LNCaP clone FGC (cell line): Measurements from ENCODE around the gene SMTNL2.

Source experiments
- DNase-seq: peaks from one replicate; pipeline ENCODE4 v3.0.0-alpha.2; 2011; ENCODE audit warnings: low read depth
- H3K4me3 ChIP-seq: 2 replicates; pipeline ENCODE4 v1.5.1; 2011; ENCODE audit warnings: mild to moderate bottlenecking, low read depth, low read length, control low read depth
- TF ChIP-seq, protein P1 (sequence below): IDR thresholded peaks from 2 replicates; pipeline ENCODE4 v1.5.1; 2012; ENCODE audit warnings: mild to moderate bottlenecking; ENCODE audit not compliant: control insufficient read depth, insufficient read depth; ENCODE audit errors: extremely low read depth

Gene SMTNL2

DNA sequence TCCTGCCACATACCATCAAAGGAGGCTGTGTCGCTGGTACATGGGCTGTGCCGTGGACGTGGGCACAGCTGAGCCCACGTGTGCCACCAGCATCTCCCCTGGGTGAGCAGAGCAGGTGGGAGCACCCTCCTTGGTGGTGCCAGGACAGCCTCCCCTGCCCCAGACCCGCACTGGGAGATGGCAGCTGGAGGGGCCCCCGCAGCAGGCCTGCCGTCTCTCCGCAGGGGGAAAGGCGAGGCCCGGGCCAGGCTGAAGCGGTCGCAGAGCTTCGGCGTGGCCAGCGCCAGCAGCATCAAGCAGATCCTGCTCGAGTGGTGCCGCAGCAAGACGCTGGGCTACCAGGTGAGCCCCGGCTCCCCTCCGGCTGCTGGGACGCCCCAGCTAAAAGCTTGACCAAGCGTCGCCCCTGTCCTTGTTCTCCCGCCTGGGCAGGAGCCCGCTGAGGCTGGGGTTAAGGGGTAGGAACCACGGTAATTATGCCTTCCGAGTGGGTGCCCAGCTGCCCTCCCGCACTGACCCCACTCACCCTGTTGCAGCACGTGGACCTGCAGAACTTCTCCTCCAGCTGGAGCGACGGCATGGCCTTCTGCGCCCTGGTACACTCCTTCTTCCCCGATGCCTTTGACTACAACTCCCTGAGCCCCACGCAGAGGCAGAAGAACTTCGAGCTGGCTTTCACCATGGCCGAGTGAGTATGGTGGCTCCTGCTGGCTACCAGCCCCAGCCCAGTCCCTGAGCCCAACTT, 12.5 kb downstream of the SMTNL2 start:
- TF ChIP-seq, protein P1, sequence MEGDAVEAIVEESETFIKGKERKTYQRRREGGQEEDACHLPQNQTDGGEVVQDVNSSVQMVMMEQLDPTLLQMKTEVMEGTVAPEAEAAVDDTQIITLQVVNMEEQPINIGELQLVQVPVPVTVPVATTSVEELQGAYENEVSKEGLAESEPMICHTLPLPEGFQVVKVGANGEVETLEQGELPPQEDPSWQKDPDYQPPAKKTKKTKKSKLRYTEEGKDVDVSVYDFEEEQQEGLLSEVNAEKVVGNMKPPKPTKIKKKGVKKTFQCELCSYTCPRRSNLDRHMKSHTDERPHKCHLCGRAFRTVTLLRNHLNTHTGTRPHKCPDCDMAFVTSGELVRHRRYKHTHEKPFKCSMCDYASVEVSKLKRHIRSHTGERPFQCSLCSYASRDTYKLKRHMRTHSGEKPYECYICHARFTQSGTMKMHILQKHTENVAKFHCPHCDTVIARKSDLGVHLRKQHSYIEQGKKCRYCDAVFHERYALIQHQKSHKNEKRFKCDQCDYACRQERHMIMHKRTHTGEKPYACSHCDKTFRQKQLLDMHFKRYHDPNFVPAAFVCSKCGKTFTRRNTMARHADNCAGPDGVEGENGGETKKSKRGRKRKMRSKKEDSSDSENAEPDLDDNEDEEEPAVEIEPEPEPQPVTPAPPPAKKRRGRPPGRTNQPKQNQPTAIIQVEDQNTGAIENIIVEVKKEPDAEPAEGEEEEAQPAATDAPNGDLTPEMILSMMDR = no peak
- no peak overlapping the region for H3K4me3 ChIP-seq
- DNase-seq = no peak

DNA sequence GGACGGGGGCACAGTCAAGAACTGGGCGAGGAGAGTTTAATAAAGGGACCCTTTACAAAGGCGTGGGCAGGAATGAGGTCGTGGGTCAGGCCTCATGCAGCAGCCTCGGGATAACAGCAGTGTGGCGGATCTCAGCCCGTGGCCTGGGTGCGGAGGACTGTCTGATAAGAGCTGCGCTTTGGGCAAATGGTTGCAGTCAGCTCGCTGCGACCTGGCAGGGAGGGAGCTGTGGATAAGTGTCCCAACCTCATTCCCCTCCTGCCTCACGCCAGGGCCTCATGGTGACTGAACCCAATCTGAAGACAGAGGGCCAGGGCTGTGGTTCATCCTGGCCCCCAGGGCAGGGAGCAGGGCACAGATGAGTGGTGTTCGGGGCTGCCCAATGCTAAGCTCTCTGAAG, 13.6 kb downstream of the SMTNL2 start:
- DNase-seq = no peak
- H3K4me3 ChIP-seq = no peak overlapping the region
- TF ChIP-seq, protein P1 = no peak

DNA sequence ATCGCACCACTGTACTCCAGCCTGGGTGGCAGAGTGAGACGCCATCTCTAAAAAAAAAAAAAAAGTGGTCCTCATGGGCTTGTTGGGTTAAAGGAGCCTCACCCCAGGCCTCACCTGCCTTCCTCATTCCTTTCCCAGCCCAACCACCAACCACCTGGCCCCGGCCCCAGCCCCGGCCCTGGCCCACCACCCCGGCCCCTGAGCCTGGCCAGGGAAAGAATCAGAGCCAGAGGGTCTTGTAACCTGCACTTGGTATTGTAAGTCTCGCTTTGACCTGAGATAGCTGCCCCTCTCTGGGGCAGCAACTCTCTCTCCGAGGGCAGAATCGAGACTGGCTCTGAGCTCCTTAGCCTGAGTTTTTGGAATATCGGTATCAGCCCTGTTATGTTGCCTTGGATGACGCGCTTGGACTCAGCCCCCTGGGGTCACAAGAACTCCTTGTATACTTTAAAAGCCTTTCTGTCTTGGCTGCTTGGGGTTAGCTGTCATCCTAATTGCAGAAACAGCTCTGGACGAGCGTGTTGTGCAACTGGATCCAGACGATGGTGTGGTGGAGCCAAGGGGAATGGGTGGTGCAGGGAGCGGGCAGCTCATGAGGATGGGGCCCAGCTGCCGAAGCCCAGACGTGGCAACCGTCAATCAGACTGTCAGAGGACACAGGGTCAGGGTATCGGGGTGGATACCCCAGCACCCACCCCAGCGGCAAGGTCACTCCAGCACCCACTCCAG, 14.6 kb downstream of the SMTNL2 start:
- no peak overlapping the region for H3K4me3 ChIP-seq
- no peak for DNase-seq
- TF ChIP-seq, protein P1 = no peak

DNA sequence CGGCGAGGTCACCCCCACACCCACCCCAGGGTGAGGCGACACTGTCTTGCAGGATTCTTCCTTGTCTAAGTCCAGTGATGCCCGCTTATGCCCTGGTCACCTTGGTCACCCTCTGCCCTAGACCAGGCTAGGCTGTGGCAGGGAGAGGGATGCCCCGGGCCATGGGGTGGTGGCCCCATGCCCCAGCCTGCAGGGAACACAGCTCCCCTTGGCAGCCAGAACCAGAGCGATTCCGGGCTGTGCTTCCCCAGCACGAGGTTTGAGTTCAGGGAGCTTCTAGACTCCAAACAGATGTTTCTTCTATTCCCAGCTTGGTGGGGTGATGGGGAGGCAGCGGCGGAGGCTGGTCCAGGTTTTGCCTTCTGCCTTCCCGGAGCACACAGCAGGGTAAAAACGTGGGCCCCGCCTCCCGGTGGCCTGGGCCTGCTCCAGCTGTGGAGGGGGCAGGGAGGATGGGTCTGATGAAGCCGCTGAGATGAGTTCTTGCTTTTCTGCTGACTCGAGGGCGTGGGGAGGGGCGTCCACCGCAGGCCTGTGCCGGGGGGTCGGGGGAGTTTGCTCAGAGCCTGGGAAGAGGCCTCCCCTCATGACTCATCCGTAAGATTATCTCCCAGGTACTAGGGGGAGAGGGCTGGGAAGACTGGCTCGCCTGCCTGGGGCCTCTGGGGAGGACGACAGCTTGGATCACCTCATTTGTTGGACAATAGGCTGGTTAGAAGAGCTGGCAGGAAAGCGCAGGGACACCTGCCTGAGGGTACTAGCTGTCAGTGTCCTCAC, 15.4 kb downstream of the SMTNL2 start:
- DNase-seq = no peak
- no peak overlapping the region for H3K4me3 ChIP-seq
- TF ChIP-seq, protein P1 = no peak

DNA sequence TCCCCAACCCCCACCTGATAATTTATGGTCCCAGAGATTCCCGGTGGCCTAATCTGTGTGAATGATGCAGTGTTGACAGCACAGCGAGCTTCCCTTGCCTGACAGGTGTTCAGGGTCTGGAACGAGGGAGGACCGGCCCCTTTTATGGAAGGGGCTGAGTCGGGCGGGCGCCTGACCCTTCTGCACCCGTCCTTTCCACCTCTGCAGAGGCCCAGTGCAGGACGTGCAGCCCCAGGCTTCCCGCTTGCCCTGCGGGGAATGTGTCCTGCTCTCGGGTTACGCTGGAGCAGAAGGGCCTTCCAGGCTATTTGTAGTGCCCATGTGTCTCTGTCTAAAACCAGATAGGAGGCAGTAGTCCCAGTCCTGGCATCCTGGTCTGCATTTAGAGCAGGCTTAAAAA, 16.2 kb downstream of the SMTNL2 start:
- DNase-seq = no peak
- no peak overlapping the region for H3K4me3 ChIP-seq
- TF ChIP-seq, protein P1 = no peak

DNA sequence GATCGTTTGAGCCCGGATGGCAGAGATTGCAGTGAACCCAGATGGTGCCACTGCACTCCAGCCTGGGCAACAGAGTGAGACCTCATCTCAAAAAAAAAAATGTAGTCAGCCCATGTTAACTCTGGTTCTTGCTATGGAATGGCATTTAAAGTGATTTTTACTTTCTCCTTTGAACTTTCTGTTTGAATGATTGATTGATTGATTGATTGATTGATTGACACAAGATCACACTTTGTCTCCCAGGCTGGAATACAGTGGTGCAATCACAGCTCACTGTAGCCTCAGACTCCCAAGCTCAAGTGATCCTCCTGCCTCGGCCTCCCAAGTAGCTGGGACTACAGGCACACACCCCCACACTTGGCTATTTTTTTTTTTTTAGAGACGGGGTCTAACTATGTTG, 17.0 kb downstream of the SMTNL2 start:
- TF ChIP-seq, protein P1 = no peak
- no peak overlapping the region for H3K4me3 ChIP-seq
- no peak for DNase-seq
